GM18907 (cell line): ENCODE measurements around the gene UQCC2.

Experiments used
- ATAC-seq: cut with Tn5 transposase; IDR thresholded peaks from one replicate; pipeline ENCODE4 v1.9.1; 2021; ENCODE audit warnings: mild to moderate bottlenecking, moderate library complexity; ENCODE audit not compliant: unreplicated experiment

Gene UQCC2

DNA sequence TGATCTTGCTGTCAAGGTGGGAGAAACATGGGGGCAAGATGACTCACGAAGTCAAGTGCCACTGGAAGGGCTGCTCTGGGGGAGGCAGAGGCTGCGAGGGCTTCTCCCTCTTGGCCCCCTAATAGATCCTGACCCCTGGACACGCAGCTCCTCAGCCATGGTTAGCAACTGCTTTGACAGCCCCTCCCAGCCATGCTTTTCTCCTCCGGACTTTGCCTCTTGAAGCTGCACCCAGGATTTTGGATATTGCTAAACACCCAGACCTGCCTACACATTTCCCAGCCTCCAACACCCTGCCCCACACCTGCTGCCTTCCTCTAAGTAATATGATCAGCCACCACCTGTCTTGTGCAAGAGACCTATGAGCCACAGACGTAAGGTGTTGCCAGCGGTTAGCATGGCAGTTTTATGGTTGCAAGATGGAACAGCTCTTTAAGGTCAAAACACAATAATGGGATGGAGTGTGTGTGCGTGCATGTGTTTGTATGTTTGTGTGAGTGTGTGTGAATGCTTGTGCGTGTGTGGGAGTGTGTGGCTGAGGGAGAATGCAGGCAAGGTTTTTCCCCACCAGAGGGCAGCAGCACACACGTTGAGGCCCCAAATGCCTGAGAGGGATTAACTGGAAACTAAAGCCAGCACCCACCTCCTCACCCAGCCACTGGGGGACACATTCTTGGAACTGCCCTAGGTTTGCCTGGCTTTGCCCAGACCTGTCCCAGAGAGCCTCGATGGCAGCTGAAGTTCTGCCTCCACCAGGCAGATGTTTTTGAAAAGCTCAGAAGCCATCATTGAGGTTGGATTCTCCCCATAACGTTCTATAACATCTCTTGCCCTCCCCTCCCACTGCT lies 32.7 kb upstream of the UQCC2 start:
- no peak for ATAC-seq

DNA sequence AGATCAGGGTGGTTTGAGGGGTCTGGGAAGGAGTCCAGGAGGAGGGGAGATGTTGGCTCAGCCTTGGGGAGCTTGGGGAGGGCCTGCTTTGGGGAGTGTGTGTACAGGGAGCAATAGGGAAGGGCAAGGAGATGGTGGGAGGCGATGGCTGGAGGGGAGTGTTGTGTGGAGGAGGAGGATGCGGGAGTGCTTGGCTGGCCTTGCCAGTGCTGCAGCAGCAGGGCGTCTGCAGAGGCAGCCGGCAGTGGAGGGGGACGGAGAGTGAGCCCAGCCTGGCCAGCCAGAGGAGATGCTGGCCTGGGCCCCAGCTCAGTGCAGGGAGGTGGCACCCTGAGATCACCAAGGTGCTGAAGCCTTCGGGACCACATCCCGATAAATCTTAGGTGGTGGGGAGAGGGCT lies 31.3 kb upstream of the UQCC2 start:
- ATAC-seq = no peak

DNA sequence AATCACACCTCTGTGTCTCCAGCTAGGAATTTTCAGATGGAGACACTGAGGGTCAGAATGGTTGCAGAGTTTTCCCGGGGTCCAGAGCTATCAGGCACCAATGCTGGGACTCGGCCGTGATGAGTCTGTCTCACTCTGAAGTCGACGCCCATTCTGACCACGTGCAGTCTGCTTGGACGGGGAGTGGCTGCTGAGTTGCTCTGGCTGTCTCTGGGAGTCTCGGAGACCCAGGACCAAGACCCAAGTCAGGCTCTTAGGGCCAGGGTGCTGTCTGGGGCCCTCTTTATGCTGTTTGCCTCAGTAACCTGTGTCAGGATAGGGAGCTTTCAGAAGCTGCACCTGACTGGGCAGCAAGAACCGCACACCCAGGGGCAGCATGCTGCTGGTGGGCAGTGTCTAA lies 30.6 kb upstream of the UQCC2 start:
- no peak for ATAC-seq

DNA sequence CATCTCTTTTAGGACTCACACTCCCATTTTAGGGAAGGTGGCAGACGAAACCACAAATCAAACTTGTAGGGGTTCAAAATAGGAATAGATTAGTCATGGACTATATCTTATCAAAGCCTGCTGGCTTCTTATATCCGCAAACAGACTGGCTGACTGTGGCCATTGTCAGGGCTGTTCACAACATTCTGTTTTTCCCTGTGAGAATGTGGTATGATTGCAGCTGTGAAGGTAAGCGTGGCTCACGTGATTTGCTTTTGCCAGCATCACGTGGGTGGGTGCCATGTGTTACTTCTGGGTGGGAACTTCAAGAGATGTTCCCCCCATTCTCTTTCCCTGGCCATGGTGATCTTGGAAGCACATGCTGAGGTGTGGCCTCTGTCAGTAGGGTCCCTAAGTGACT lies 29.3 kb upstream of the UQCC2 start:
- no peak for ATAC-seq

DNA sequence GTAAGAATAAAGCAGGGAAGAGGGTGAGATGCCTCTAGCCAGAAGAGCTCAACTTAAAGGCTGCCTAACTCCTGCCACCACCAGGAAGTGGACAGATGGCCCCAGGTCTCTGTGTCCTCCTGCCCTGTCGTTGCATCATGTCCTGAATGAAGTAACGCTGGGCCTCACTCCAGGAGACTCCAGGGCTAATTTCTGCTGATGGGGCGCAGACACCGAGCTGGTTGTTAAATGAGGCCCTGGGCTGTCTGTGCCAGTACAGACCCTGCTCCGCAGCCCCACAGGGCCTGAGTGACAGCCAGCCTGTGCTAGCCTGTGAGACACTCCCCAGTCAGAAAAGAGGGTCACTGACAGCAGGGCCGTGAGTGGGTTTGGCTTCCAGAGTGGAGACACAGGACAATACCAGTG lies 28.7 kb upstream of the UQCC2 start:
- no peak for ATAC-seq

DNA sequence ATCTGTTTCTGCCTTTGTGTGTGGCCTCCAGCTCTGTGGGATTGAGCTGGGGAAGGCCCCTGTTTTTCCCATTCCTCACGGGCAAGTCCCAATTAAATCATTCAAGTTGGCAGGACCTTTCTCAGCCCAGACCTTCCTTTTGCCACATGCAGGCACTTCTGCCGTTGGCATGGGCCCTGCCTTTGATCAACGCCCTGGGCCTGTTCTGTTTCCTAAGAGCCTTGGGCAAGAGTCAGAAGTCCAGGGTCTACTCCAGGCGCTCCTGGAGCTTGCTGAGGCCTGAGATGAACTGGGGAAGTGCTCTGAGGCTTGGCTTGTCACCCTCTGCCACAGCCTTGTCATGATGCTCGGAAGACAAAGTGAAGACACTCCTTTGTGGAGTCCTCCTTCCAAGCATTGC lies 28.1 kb upstream of the UQCC2 start:
- no peak for ATAC-seq

DNA sequence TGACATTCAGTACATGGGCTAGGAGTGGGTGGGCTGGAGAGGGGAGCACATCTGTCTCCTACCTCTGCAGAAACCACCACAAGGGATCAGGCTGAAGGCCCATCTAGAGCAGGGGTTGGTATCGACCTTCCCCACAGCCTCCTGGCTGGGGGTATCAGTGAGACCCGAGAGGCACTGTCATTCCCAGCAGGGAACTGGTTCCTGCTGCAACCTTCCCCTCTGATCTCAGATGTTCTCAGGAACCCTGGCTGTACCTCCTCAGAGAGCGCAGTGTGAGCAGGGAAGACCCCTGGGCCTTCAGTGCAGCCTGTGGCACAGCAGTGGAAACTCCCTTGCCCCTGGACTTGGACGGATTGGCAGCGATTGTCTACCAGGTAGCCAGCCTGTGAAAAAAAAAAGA lies 27.4 kb upstream of the UQCC2 start:
- no peak for ATAC-seq

DNA sequence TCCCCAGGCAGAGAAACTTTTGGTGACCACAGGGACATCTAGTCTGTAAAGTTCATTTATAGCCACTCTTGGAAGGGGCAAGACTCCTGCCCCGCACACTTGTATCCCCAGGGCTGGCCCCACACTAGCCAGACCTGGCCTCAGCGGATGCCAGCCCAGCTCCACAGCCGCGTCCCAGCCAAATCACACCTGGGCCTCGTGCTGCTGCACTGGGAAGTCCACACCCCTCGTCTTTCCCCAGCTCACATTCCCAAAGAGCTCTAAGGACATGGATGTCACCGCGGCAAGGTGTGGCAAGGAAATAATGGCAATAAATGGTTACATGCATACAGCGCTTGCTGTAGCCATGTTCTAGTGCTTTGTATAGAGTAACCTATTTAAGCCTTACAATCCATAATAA lies 26.7 kb upstream of the UQCC2 start:
- no peak for ATAC-seq

DNA sequence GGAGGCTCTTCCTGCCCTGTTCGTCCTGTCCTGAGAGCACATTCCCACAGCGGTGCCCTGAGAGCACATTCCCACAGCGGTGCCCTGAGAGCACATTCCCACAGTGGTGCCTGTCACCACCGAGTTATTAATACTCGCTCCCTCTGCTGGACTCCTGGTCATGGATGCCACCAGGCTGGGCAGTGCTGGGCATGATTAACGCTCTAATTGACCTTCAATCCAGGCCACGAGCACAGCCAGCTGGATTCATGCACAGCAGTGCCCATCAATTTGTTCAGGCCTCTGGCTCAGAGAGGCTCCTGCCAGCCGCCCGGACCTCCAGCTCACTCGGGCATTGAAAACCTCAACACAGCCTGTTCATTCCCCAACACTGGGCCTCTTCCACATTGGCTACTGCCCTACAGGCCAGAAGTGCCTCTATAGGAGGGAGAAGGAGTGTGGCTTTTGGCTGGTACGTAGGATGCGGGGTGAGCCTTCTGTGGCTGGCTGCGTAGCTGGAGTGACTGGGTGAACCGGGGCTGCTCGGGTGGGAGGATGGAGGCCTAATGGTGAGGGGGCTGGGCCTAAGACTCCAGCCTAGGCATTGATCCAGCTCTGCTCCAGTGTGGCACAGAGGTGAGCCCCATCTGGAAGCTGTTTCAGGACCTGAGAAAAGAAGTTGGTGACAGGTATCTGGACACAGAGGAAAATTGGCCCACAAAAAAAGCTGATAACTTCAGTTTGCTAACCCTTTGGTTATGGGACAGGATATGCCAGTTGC lies 25.9 kb upstream of the UQCC2 start:
- no peak for ATAC-seq

DNA sequence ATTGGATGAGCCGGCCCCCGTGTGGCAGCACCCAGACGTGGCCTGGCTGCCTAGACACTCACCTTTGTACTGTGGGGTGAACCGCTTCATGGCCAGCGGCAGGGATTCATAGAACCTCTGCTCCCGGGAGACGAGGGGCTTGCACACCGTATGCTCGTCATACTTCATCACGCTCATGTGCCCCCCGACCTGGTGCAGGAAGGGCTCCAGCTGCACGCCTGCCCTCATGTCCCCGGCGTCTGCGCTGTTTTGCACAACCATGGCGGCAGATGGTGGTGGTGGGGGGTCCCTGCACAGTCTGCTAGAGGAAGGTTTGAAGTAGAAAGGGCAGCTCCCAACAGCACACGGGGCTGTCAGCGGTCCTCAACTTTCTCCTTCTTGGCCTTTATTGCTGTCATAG lies 23.7 kb upstream of the UQCC2 start:
- no peak for ATAC-seq

DNA sequence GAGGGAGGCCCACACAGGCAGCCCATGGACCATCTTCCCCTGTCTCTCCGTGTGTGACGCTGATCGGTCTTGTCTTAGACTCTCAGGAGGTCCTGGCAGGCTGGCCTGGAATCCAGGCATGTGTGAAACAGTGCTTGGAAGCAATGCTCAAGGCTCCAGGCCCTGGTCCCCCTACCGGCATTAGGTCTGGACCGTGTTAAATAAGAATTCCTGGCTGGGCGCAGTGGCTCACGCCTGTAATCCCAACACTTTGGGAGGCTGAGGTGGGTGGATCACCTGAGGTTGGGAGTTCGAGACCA lies 22.2 kb upstream of the UQCC2 start:
- ATAC-seq = no peak

DNA sequence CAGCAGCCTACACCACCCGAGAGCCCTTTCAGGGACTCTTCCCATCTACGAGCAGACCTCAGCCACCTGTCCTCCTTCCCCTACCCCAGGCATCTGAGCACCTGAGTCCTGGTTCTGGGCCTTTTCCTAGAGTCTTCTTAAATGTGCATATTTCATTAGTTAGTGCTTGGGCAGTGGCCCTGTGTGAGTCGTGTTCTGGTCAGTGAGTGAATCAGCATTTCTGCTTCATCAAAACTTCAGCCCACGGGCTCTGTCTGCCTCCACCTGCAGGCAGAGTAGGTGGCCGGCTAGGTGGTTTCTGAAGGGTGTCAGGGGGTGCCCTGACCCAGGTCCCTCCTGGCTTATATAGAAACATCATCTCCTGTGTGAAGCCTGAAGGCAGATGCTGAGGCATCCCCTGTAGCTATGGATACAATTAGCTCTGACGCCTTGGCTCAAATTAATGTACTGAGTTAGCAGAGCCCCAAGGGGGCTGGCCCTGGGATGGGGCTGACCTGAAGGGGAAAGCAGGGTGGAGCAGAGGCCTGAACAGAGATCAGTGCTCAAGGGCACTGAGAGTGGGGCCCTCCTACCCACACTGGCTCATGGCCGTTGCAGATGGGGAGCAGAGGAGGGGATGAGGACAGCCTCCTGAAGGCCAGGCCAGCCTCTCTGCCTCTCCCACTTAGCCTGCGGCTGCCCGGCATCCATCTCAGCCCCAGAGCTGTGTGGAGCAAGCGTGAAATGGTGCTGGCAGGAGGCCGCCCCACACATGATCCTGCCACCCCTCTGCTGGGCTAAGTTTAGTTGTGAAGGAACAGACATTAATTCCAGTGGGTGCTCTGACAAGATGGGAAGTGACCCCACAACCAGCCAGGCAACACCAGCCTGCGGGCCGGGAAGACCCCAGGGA lies 21.6 kb upstream of the UQCC2 start:
- ATAC-seq = no peak

DNA sequence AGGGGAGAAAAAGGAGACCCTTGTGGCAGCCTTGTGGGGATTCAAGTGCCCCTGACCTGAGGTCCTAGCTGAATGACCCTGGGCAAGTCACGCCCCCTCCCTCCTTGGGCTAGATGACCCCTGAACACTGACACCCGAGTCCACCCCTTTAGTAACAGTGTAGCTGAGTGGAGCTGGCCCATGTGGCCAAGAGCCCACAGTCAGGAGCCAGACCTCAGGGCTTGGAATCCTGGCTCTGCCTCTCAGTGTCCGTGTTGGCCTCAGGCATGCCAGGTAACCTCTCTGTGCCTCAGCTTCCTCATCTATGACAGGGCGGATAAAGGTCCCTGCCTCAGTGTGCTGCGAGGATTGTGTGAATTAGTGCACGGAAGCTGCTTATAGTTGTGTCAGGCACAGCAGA lies 20.9 kb upstream of the UQCC2 start:
- no peak for ATAC-seq

DNA sequence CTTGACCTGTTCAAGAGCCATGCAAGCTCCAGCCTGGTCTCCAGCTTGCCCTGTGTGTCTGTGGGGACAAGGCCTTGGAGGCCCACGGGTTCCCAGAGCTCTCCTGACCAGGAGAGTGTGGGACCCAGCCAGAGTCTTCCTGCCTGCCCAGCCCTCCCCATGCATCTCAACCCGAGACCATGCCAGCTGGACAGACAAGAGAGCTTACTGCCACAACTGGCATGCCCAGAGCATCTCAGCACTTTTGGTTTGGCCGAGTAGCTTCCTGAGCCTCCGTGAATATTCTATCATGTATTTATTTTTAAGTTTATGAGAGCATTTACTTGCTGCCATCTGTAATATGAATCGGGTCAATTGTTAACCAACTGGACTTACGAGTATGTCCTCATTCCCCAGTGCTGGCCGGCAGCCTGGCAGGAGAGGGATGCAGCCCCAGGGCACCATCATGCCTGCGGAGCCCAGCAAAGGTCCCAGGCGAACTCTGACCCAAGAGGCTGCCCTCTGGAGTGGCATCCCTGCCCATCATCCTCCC lies 20.3 kb upstream of the UQCC2 start:
- ATAC-seq = no peak

DNA sequence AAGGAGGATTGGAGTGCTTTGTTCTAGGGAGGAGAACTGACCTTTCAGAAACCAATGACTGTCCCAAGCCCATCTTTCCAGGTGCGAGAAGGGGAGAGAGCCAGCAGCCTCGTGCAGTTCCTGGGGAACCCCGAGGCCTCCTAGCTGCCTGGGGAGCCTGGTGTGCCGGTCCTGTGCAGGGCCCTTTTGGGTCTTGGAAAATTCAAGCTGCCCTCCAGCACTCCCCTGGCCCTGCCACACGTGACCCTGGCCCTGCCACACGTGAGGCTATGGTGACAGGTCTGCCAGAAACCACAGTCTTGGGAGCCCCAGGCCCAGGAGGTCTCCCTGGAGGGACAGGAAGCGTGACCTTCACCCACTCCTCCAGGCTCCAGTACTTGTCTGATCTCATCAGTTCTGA lies 19.5 kb upstream of the UQCC2 start:
- no peak for ATAC-seq

DNA sequence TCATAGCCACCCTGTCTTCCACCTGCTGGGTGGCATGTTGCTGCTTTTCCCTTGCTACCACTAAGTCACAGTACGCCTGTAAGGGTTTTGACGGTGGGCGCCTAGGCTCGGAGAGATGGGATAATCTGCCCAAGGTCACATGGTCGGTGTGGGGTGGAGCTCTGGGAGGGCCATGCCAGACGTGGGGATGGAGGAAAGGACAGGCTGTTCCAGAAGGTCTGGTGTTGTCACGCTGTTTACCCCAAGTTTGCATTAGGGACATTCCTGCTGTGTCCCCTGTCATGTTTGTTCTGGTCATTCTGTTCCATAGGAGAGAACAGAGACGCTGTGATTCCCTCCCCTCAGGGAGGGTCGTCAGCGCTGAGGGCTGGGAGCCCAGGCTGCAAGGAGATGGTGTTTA lies 19.1 kb upstream of the UQCC2 start:
- ATAC-seq = no peak

DNA sequence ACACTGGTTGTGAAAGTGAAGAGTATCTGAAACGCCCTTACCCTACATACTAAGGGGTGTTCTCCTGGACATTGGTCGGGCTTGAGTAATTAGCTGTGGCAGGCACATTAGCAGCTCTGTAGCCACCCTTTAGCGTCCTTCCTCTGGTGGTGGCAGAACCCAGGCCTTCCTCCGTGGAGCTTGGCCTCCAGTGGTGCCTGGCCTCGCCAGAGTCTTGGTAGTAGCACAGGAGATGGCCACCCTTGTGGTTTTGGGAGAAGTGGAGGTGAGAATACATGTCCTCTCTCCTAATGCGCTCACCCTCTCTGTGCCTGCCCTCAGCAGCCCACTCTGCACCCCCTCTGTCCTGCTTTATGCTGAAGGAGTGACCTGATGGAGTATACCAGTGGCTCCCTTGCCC lies 17.6 kb upstream of the UQCC2 start:
- ATAC-seq = no peak

DNA sequence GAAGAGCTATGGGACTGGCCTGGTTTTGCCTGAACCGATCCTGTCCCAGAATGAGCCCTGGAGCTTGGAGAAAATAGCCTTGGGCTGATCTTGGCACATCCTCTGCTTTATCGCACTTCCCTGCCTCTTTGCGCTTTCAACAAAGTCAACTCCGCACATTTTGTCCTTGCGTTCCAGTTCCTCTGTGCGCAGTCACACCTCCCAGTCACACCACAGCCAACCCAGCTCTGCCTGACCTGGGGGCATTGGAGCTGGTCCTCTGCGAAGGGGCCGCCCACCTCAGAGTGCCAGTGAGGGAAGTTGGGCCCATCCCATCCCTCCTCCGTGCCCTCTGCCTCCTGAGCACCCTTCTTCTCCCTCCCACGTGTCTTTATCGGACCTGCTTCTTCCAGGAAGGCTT lies 16.9 kb upstream of the UQCC2 start:
- no peak for ATAC-seq

DNA sequence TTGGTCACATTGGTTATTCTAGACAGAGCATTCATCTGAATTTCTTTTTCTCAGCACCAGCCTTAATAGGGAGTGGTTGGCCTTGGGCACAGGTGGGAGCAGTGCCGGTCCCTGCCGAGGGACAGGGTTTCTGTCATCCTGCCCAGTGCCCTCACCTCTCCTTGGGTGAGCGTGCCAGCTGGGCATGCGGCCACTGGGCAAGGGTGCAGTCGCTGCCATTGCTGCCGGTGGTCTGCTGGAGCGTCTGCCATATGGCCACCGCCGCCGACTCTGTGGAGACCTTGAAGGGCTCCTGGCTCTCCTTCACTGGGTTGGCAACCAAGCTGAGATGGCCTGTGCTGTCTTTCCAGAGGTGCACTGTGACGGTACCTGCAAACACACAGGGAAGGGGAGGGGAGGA lies 16.4 kb upstream of the UQCC2 start:
- no peak for ATAC-seq

DNA sequence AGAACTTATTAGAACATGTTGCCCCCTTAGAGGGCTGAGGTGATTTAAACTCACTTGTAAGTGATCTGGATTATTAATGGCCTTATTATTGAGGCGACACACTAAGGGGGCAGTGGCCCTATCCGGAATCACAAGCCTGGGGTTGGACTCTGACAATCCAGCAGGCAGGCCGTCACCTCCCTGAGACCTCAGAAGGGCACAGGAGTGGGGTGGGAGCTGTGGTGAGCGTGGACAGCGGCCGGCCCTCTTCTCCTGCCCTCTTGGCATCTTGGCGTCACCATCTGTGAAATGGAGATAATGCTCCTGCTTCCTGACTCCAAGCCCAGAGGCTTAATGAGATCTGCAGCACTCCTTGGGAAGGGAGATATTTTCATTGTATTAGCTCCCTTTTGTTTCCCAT lies 15.6 kb upstream of the UQCC2 start:
- ATAC-seq = no peak

DNA sequence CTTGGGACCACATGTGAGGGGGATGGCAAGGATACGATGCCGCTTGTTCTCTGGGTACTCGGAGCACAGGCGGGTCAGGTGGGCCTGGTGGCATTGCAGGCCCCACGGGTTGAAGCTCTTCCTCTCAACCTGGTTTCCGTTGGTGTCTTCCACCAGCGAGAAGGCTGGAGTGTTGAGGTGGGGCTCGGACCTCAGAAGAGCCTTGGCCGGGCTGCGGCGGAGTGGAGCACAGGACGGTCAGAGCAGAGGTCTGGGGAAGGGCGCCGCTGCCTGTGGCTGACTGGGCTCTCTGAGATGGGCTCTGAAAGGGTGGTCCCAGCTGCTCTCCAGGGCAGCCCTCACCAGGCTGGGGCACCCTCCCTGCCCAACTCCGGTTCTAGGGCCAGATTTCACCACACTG lies 15.2 kb upstream of the UQCC2 start:
- ATAC-seq = no peak
